Muscle of leg (tissue), 11 donors: ENCODE data around the gene CHAF1A. TPM values are rescaled to one million over a fixed set of nuclear protein-coding genes. Genes with fewer than 3 reads are reported as not detected.

Experiments
- DNase-seq: peaks from one replicate; pipeline ENCODE4 v3.0.0; 2013
- H3K27ac ChIP-seq: one replicate; pipeline ENCODE4 v1.5.1; 2013; ENCODE audit warnings: mild to moderate bottlenecking, low read length, control low read depth
- H3K27me3 ChIP-seq: one replicate; pipeline ENCODE4 v1.6.1; 2013; ENCODE audit warnings: low read length; ENCODE audit not compliant: control insufficient read depth, insufficient read depth
- H3K36me3 ChIP-seq: one replicate; pipeline ENCODE4 v1.6.1; 2013; ENCODE audit warnings: low read length; ENCODE audit not compliant: control insufficient read depth, insufficient read depth
- H3K4me1 ChIP-seq: one replicate; pipeline ENCODE4 v1.6.1; 2013; ENCODE audit warnings: low read length; ENCODE audit not compliant: control insufficient read depth, insufficient read depth
- H3K4me3 ChIP-seq: one replicate; pipeline ENCODE4 v1.5.1; 2013; ENCODE audit warnings: low read length, control low read depth
- H3K9me3 ChIP-seq: replicated peaks from 2 replicates; pipeline ENCODE4 v1.6.1; 2013; ENCODE audit warnings: low read depth, low read length; ENCODE audit not compliant: control insufficient read depth
- WGBS: methylation state at CpG from one replicate; pipeline ENCODE4 v1.1.5; 2013; ENCODE audit warnings: missing lambda C conversion rate; ENCODE audit not compliant: insufficient coverage; 5-methylcytosine and 5-hydroxymethylcytosine counted together
- polyA plus RNA-seq, 8 donors: library from polyadenylated mRNA; unstranded; fragments of 120-200 nt; gene quantifications; one replicate each; pipeline versions ENCODE4 v1.2.1 to v1.2.3, GENCODE V29; 2013; ENCODE audit warnings: inconsistent platforms in 1 of 8, low replicate concordance in 1 of 8; ENCODE audit not compliant: insufficient read length in 8 of 8, insufficient read depth in 1 of 8
- total RNA-seq: library from RNA; stranded (reverse); fragments of 120-200 nt; gene quantifications from one replicate; pipeline ENCODE4 v1.2.4, GENCODE V29; 2013

CHAF1A gene
- total and polyA plus RNA-seq, 9 donors = 7.6 to 19.3 (median 12.2) TPM

- Histone ChIP-seq H3K27me3 (no peaks in the 10 kb centered on the region), H3K4me3 (no peak overlapping the region), H3K36me3 (peaks cover 86% of the 10 kb centered on the region), H3K9me3 (no peaks in the 10 kb centered on the region), H3K4me1 (peaks cover 23% of the 10 kb centered on the region), H3K27ac (no peak overlapping the region)
- DNase-seq = no peak
- WGBS = 57% methylated on average over 5 of the region's 9 CpGs
Observed at GRCh38 chr19:4360081-4360569, 42.3 kb upstream of the CHAF1A start.

- H3K36me3 ChIP-seq = peaks cover 91% of the 10 kb centered on the region
- H3K27me3 ChIP-seq = no peaks in the 10 kb centered on the region
- no peaks in the 10 kb centered on the region for H3K9me3 ChIP-seq
- DNase-seq = peak; percentile 20
- peaks cover 23% of the 10 kb centered on the region for H3K4me1 ChIP-seq
- H3K27ac ChIP-seq = no peak overlapping the region
- H3K4me3 ChIP-seq = no peak overlapping the region
- WGBS = 51% methylated on average over 11 of the region's 12 CpGs
Observed at GRCh38 chr19:4360641-4361151, 41.7 kb upstream of the CHAF1A start.

GRCh38 chr19:4361152-4362046 is 41.0 kb upstream of the CHAF1A start:
- H3K4me3 ChIP-seq = no peak overlapping the region
- H3K4me1 ChIP-seq = peaks cover 29% of the 10 kb centered on the region
- 79% methylated on average over 41 of the region's 50 CpGs for WGBS
- H3K36me3 ChIP-seq = peaks cover 92% of the 10 kb centered on the region
- H3K27ac ChIP-seq = no peak overlapping the region
- H3K9me3 ChIP-seq = no peaks in the 10 kb centered on the region
- DNase-seq = peak; percentile 18
- no peaks in the 10 kb centered on the region for H3K27me3 ChIP-seq

GRCh38 chr19:4362101-4362828 is 40.2 kb upstream of the CHAF1A start:
- 73% methylated on average over 32 of the region's 32 CpGs for WGBS
- no peak overlapping the region for H3K4me3 ChIP-seq
- H3K27ac ChIP-seq = no peak overlapping the region
- no peaks in the 10 kb centered on the region for H3K27me3 ChIP-seq
- H3K36me3 ChIP-seq = peaks cover 93% of the 10 kb centered on the region
- peak; percentile 19 for DNase-seq
- H3K4me1 ChIP-seq = peaks cover 31% of the 10 kb centered on the region
- no peaks in the 10 kb centered on the region for H3K9me3 ChIP-seq

GRCh38 chr19:4362831-4363545 is 39.5 kb upstream of the CHAF1A start:
- H3K4me1 ChIP-seq = peaks cover 33% of the 10 kb centered on the region
- no peak for DNase-seq
- H3K36me3 ChIP-seq = peaks cover 91% of the 10 kb centered on the region
- no peak overlapping the region for H3K27ac ChIP-seq
- H3K27me3 ChIP-seq = no peaks in the 10 kb centered on the region
- H3K9me3 ChIP-seq = no peaks in the 10 kb centered on the region
- 70% methylated on average over 20 of the region's 22 CpGs for WGBS
- no peak overlapping the region for H3K4me3 ChIP-seq

GRCh38 chr19:4363571-4364304 is 38.7 kb upstream of the CHAF1A start:
- DNase-seq = peak; percentile 17
- WGBS = 86% methylated on average over 25 of the region's 26 CpGs
- Histone ChIP-seq H3K27me3 (no peaks in the 10 kb centered on the region), H3K9me3 (no peaks in the 10 kb centered on the region), H3K4me1 (peaks cover 41% of the 10 kb centered on the region), H3K4me3 (no peak overlapping the region), H3K27ac (no peak overlapping the region), H3K36me3 (peaks cover 86% of the 10 kb centered on the region)

- Histone ChIP-seq H3K4me1 (peaks cover 44% of the 10 kb centered on the region), H3K27ac (no peak overlapping the region), H3K9me3 (no peaks in the 10 kb centered on the region), H3K27me3 (no peaks in the 10 kb centered on the region), H3K36me3 (peaks cover 70% of the 10 kb centered on the region), H3K4me3 (no peak overlapping the region)
- DNase-seq = no peak
- 81% methylated on average over 9 of the region's 16 CpGs for WGBS
Observed at GRCh38 chr19:4365341-4365740, 37.1 kb upstream of the CHAF1A start.

- Histone ChIP-seq H3K27me3 (no peaks in the 10 kb centered on the region), H3K4me3 (no peak overlapping the region), H3K27ac (no peak overlapping the region), H3K4me1 (peaks cover 49% of the 10 kb centered on the region), H3K36me3 (peaks cover 63% of the 10 kb centered on the region), H3K9me3 (no peaks in the 10 kb centered on the region)
- WGBS = 90% methylated on average over 14 of the region's 19 CpGs
- DNase-seq = peak; percentile 17
Observed at GRCh38 chr19:4365791-4366665, 36.4 kb upstream of the CHAF1A start.
